Endothelial cell of umbilical vein (primary cell): ENCODE results near the gene B4GALNT4. TPM values are rescaled to one million over a fixed set of nuclear protein-coding genes. Genes with fewer than 3 reads are reported as not detected.
"Not testable (repeated sequence)": the region's sequence is repeated elsewhere in the genome, so short reads cannot be mapped to it uniquely, and the experiment has no call there.

Source experiments
- BruUV-seq: library from RNA; stranded (reverse); fragments of 400-500 nt; replicated peaks from 2 replicates; lab custom pipeline; 2021; lab: Mats Ljungman, UMichigan
- CTCF ChIA-PET: fragments of 300-600, 350-600 bp; sonication (Branson Sonifier 250); formaldehyde crosslinking; loops from one replicate; lab custom pipeline; 2021; ENCODE audit warnings: antibody characterized with exemption, inconsistent platforms; lab: Charles Lee
- POLR2A ChIA-PET: fragments of 300-600, 350-600 bp; sonication (Branson Sonifier 250); formaldehyde crosslinking; loops from one replicate; lab custom pipeline; 2021; ENCODE audit warnings: antibody characterized with exemption, inconsistent platforms; lab: Charles Lee
- DNase-seq: peaks from one replicate; pipeline ENCODE4 v3.0.0-alpha.2; 2011; ENCODE audit warnings: low read depth, low spot score
- FAIRE-seq: peaks from 2 replicates; lab custom pipeline; 2011; peaks lifted over from hg19 to GRCh38; lab: Jason Lieb, UNC
- H2AFZ ChIP-seq: 2 replicates; pipeline ENCODE4 v1.6.0; 2012; ENCODE audit warnings: low read depth, low read length, control low read depth, inconsistent platforms
- H3K27ac ChIP-seq: 2 replicates; pipeline ENCODE4 v1.5.1; 2011; ENCODE audit warnings: low read depth, mild to moderate bottlenecking, control low read depth, low read length, moderate library complexity; ENCODE audit not compliant: insufficient read depth
- H3K27me3 ChIP-seq, 2 experiments: 2 replicates each; pipeline versions ENCODE4 v1.6.0 to v1.6.1; 2011; ENCODE audit warnings: low read length in 2 of 2, mixed read lengths in 1 of 2; ENCODE audit not compliant: control insufficient read depth in 2 of 2, insufficient read depth in 2 of 2
- H3K36me3 ChIP-seq, 2 experiments: 2 replicates in 1 of 2; 3 replicates in 1 of 2; pipeline ENCODE4 v1.5.1; 2011; ENCODE audit warnings: low read length in 2 of 2, mild to moderate bottlenecking in 1 of 2, moderate library complexity in 1 of 2; ENCODE audit not compliant: control insufficient read depth in 2 of 2, insufficient read depth in 2 of 2; ENCODE audit errors: extremely low read depth in 1 of 2
- H3K4me1 ChIP-seq: 3 replicates; pipeline ENCODE4 v1.5.1; 2011; ENCODE audit warnings: mild to moderate bottlenecking, low read length; ENCODE audit not compliant: control insufficient read depth, insufficient read depth; ENCODE audit errors: extremely low read depth
- H3K4me2 ChIP-seq: 2 replicates; pipeline ENCODE4 v1.6.1; 2011; ENCODE audit warnings: low read length, control low read depth, mixed read lengths; ENCODE audit not compliant: insufficient read depth
- H3K4me3 ChIP-seq, 3 experiments: fragments of 200-600 bp in 1 of 3; sonication (generic), shearing (Covaris generic) in 1 of 3; replicated peaks in 1 of 3; 2 replicates each; pipeline ENCODE4 v1.5.1; 2011 to 2016; ENCODE audit warnings: control low read depth in 3 of 3, low read length in 3 of 3, mild to moderate bottlenecking in 2 of 3, inconsistent platforms in 1 of 3, low read depth in 1 of 3, moderate library complexity in 1 of 3; ENCODE audit not compliant: insufficient read depth in 1 of 3
- H3K79me2 ChIP-seq: 2 replicates; pipeline ENCODE4 v1.6.0; 2012; ENCODE audit warnings: low read length, inconsistent platforms; ENCODE audit not compliant: control insufficient read depth, insufficient read depth
- H3K9ac ChIP-seq: replicated peaks from 2 replicates; pipeline ENCODE3; 2011; ENCODE audit warnings: low read length, control low read depth; ENCODE audit not compliant: insufficient read depth; ENCODE audit errors: extremely low read depth
- H3K9me1 ChIP-seq: replicated peaks from 3 replicates; pipeline ENCODE4 v1.6.0; 2011; ENCODE audit warnings: mild to moderate bottlenecking, low read length; ENCODE audit not compliant: control insufficient read depth, insufficient read depth; ENCODE audit errors: extremely low read depth
- H3K9me3 ChIP-seq: replicated peaks from 2 replicates; pipeline ENCODE4 v1.5.1; 2012; ENCODE audit warnings: low read length, inconsistent platforms; ENCODE audit not compliant: control insufficient read depth, insufficient read depth
- H4K20me1 ChIP-seq: replicated peaks from 2 replicates; pipeline ENCODE3; 2011; ENCODE audit warnings: mild to moderate bottlenecking, low read length; ENCODE audit not compliant: control insufficient read depth, insufficient read depth; ENCODE audit errors: extremely low read depth
- CTCF ChIP-seq, 2 donors: IDR thresholded peaks; 1 replicate in 1 of 2; 2 replicates in 1 of 2; pipeline ENCODE4 v1.5.1; 2011; ENCODE audit warnings: low read length in 2 of 2, mild to moderate bottlenecking in 2 of 2, moderate library complexity in 2 of 2, control low read depth in 1 of 2, inconsistent platforms in 1 of 2, low read depth in 1 of 2; ENCODE audit not compliant: insufficient read depth in 1 of 2; ENCODE audit errors: extremely low read depth in 1 of 2
- EZH2 ChIP-seq: IDR thresholded peaks from 2 replicates; pipeline ENCODE4 v1.6.1; 2012; ENCODE audit warnings: borderline replicate concordance, low read depth, mild to moderate bottlenecking, moderate library complexity, low read length, inconsistent platforms; ENCODE audit not compliant: severe bottlenecking
- GATA2 ChIP-seq: IDR thresholded peaks from 2 replicates; pipeline ENCODE4 v1.7.0; 2011; ENCODE audit warnings: low read depth, mild to moderate bottlenecking, moderate library complexity, mixed read lengths, low read length; ENCODE audit not compliant: insufficient read length, insufficient read depth
- JUN ChIP-seq: IDR thresholded peaks from 2 replicates; pipeline ENCODE4 v1.6.1; 2011; ENCODE audit warnings: borderline replicate concordance, low read depth; ENCODE audit not compliant: insufficient read length, insufficient read depth
- MAX ChIP-seq: IDR thresholded peaks from 2 replicates; pipeline ENCODE4 v1.6.1; 2011; ENCODE audit not compliant: insufficient read depth, insufficient read length
- MYC ChIP-seq: IDR thresholded peaks from one replicate; pipeline ENCODE4 v1.6.1; 2011; ENCODE audit warnings: mild to moderate bottlenecking, low read depth, low read length
- POLR2A ChIP-seq: IDR thresholded peaks from 2 replicates; pipeline ENCODE4 v1.6.1; 2012; ENCODE audit warnings: low read depth, mild to moderate bottlenecking, control low read depth, low read length
- POLR2AphosphoS5 ChIP-seq: IDR thresholded peaks from 2 replicates; pipeline ENCODE4 v1.6.1; 2012; ENCODE audit warnings: low read depth, mild to moderate bottlenecking, control low read depth, low read length, moderate library complexity; ENCODE audit not compliant: insufficient read depth
- dilution Hi-C: fragments of 300-500 bp; cut with MboI; formaldehyde crosslinking; loops from one replicate; pipeline ENCODE4 v1.15.0; 2019; ENCODE audit warnings: low sequenced_read_pairs; ENCODE audit not compliant: extremely low pct_ligation_motif_present
- intact Hi-C: fragments of 100-400 bp; cut with micrococcal nuclease; formaldehyde crosslinking; loops from one replicate; pipeline ENCODE4 v1.10.0; 2022
- polyA plus RNA-seq, 4 experiments: library from polyadenylated mRNA; depleted of rRNA in 3 of 4; stranded (reverse) in 3 of 4; unstranded in 1 of 4; fragments of >200 nt; gene quantifications; 2 replicates each; pipeline versions ENCODE4 v1.2.1 to v1.2.3, GENCODE V29; 2011 to 2012; ENCODE audit warnings: missing spikeins in 1 of 4
- total RNA-seq: library from RNA; stranded (reverse); gene quantifications from 2 replicates; pipeline ENCODE4 v1.2.3, GENCODE V29; 2021

Gene B4GALNT4
- total and polyA plus RNA-seq, 2 donors (not counting 3 experiments of a cell fraction or from before 2014, with no cell fraction given), result 9.2 to 9.6 TPM

DNA sequence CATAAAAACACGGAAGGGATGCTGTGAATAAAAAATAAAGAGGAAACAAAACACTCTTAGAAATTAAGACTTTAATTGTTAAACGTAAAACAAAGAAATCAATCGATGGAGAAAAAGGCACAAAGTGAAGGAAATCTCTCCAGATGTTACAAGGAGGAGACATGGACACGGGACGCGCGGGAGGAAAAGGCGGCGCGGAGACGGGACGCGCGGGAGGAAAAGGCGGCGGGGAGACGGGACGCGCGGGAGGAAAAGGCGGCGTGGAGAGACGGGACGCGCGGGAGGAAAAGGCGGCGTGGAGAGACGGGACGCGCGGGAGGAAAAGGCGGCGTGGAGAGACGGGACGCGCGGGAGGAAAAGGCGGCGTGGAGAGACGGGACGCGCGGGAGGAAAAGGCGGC lies 55.5 kb downstream of the B4GALNT4 start:
- FAIRE-seq, H3K4me3 ChIP-seq, H3K27ac ChIP-seq, H2AFZ ChIP-seq, BruUV-seq, H3K79me2 ChIP-seq, H3K4me1 ChIP-seq, H3K9me3 ChIP-seq, dilution Hi-C loops, intact Hi-C loops, H3K36me3 ChIP-seq, H3K4me2 ChIP-seq, H4K20me1 ChIP-seq, H3K9ac ChIP-seq, POLR2A ChIA-PET, H3K9me1 ChIP-seq, DNase-seq: not testable (repeated sequence)
- TF ChIP-seq EZH2, result peak; percentile 26
- CTCF ChIA-PET, result interaction anchor here (1.2 kb wide), 1 partner anchor 15 kb away, joined by 3 read pairs; no protein-coding TSS in a partner anchor
- H3K27me3 ChIP-seq, result peaks cover 7 to 14% of the 10 kb centered on the region in 2 experiments

DNA sequence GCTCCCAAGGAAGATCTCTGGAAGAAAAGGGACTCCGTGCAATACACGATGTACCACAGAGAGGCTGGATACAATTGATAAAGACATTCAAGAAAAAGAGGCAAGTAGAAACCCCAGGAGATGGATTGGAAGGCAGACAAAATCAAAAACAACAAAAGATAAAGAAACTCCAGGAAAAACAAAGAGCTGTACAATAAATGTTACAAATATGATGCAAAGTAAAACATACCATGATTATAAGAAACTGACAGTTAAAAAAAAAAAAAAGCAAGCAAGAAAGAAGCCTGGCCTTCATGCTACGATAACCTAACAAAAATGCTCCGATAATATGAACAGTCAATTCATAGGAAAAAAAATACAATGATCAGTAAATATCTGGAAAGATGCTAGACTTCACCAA lies 56.0 kb downstream of the B4GALNT4 start:
- H3K9me1 ChIP-seq, result no peaks in the 10 kb centered on the region
- no peaks in the 10 kb centered on the region for H3K79me2 ChIP-seq
- no peak overlapping the region for H3K4me3 ChIP-seq
- H3K27me3 ChIP-seq, result peaks cover 7 to 14% of the 10 kb centered on the region in 2 experiments
- no peak overlapping the region for H3K27ac ChIP-seq
- no peaks in the 10 kb centered on the region for H3K36me3 ChIP-seq
- CTCF ChIA-PET, result interaction anchor here (3.1 kb wide), 1 partner anchor 24 kb away, joined by 18 read pairs; no protein-coding TSS in a partner anchor
- H2AFZ ChIP-seq, result no peak overlapping the region
- H3K4me2 ChIP-seq, result no peak overlapping the region
- FAIRE-seq (no peak), DNase-seq (no peak)
- dilution Hi-C loops (no loop called here), intact Hi-C loops (no loop called here)
- H3K9ac ChIP-seq, result no peak overlapping the region
- no peaks in the 10 kb centered on the region for H4K20me1 ChIP-seq
- no peak for TF ChIP-seq POLR2A
- TF ChIP-seq JUN, result no peak
- no peak for TF ChIP-seq GATA2
- TF ChIP-seq EZH2, result no peak
- no peak for TF ChIP-seq MYC
- no peak for TF ChIP-seq MAX
- no peak for TF ChIP-seq POLR2AphosphoS5
- TF ChIP-seq CTCF (IDR thresholded peaks at IDR 0.05; ENCODE audit: extremely low read depth in 1 of 2, insufficient read depth in 1 of 2, low read depth in 1 of 2, low read length in 2 of 2), result no peak
- H3K4me1 ChIP-seq, result no peaks in the 10 kb centered on the region
- BruUV-seq, result no TSS peak
- POLR2A ChIA-PET, result no interaction called here
- H3K9me3 ChIP-seq, result no peaks in the 10 kb centered on the region
